ENCODE data around the gene GRM4.

The GRM4 gene

DNA sequence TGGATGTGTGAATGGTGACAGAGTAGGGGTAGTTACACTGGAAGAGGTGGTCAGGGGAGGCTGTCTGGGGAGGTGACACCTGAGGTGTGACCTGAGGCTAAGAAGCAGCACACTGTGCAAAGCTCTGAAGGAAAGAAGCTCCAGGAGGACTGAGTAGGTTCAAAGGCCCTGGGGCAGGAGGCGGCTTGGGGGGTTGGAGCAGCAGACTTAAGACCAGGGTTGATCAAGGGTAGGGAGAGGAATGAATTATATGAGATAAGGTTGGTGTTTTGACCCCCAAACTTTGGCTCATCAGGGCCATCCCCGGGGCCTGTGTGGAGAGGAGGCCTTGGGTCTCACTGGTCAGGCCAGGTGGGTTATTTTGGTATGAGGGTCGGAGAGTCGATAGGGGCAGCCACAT is 166.1 kb downstream of the GRM4 start:
- H3K4me3 ChIP-seq (ENCODE audit: low read depth, low read length), result no peak overlapping the region
- TF ChIP-seq CTCF (IDR thresholded peaks at IDR 0.05; ENCODE audit: low read depth, low read length, missing control alignments), result no peak

GRCh38 chr6:33978412-33979150 is 167.3 kb downstream of the GRM4 start:
- no peak for TF ChIP-seq CTCF (IDR thresholded peaks at IDR 0.05; ENCODE audit: low read depth, low read length, missing control alignments)
- DNase-seq (ENCODE audit: low read depth), result no peak

More for the DNA sequence above, 166.1 kb downstream of the GRM4 start:
- no peak for DNase-seq (ENCODE audit: low read depth)

GRCh38 chr6:33977606-33978411 is 168.1 kb downstream of the GRM4 start:
- DNase-seq (ENCODE audit: low read depth), result no peak
- TF ChIP-seq CTCF (IDR thresholded peaks at IDR 0.05; ENCODE audit: low read depth, low read length, missing control alignments), result no peak
- no peak overlapping the region for H3K4me3 ChIP-seq (ENCODE audit: low read depth, low read length)

More at GRCh38 chr6:33978412-33979150, 167.3 kb downstream of the GRM4 start:
- no peak overlapping the region for H3K4me3 ChIP-seq (ENCODE audit: low read depth, low read length)

GRCh38 chr6:33976437-33977360 is 169.2 kb downstream of the GRM4 start:
- DNase-seq (ENCODE audit: low read depth), result no peak
- H3K4me3 ChIP-seq (ENCODE audit: low read depth, low read length), result no peak overlapping the region
- no peak for TF ChIP-seq CTCF (IDR thresholded peaks at IDR 0.05; ENCODE audit: low read depth, low read length, missing control alignments)

DNA sequence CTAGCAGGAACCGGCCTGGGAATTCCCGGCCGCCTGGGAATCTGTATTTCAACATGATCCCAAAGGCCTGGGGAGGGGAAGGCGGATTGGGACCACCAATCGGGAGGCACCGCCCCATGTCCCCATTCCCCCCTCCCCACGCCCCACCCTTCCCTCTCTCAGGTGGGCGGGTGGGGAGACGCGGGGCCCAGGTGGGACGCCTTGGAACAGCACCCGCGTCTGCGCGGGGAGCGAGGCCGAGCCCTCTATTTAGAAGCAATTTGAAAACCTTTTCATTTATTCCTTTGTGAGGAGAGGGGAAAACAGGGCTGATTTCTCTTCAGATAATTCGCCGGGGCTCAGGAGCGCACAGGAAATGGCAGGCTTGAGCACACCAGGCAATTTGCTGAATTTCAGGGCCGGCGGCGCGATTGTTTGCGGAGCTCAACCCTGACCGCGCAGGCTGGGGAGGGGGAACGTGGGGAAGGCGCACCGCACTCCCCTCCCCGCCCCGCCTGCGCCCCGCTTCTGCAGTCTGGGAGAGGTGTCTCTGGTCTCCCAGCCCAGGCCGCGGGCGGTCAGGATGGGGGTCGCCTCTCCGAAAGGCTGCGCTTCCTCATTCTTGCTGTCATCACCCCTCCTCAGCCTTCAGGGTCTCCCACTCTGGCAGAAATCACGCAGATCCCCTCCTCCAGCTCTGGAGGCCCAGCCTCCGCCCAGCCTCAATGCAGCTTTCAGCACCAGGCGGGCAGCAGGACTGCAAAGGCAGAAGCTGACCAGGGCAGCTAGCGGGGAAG is 170.0 kb downstream of the GRM4 start:
- TF ChIP-seq CTCF (IDR thresholded peaks at IDR 0.05; ENCODE audit: low read depth, low read length, missing control alignments), result no peak
- no peak overlapping the region for H3K4me3 ChIP-seq (ENCODE audit: low read depth, low read length)
- no peak for DNase-seq (ENCODE audit: low read depth)

DNA sequence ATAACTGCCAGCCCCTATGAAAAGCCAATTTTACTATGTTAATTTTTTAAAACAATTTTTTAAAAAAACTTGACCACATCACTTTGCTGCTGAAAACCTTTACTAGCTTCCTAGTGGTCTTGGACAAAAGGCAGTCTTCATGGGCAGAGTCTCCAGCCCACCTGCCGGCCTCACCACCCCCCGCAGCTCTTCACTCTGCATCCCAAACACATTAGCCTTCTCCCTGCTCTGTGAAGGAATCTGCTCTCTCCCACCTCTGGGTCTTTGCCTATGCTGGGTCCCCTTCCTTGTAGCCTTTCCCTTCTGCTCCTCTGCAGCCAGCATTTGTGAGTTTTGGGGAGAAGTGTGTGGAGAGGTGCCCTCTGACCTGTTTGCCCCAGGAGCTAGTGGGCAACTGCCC is 171.4 kb downstream of the GRM4 start:
- TF ChIP-seq CTCF (IDR thresholded peaks at IDR 0.05; ENCODE audit: low read depth, low read length, missing control alignments), result no peak
- no peak for DNase-seq (ENCODE audit: low read depth)
- H3K4me3 ChIP-seq (ENCODE audit: low read depth, low read length), result no peak overlapping the region
